Adipocyte (in vitro differentiated cells): ENCODE measurements around the gene DEDD2.

Experiments used
- DNase-seq: peaks from one replicate; pipeline ENCODE4 v3.0.0-alpha.2; 2015; ENCODE audit warnings: low read depth
- H3K27me3 ChIP-seq: replicated peaks from 2 replicates; pipeline ENCODE4 v1.7.0; 2013; ENCODE audit warnings: mild to moderate bottlenecking, low read length, moderate library complexity; ENCODE audit not compliant: control insufficient read depth, insufficient read depth
- H3K36me3 ChIP-seq: 2 replicates; pipeline ENCODE4 v1.7.0; 2013; ENCODE audit warnings: low read length, mild to moderate bottlenecking, moderate library complexity; ENCODE audit not compliant: control insufficient read depth, insufficient read depth, severe bottlenecking
- H3K4me1 ChIP-seq: 2 replicates; pipeline ENCODE4 v1.7.0; 2013; ENCODE audit warnings: mild to moderate bottlenecking, low read length, moderate library complexity; ENCODE audit not compliant: control insufficient read depth, insufficient read depth
- H3K4me3 ChIP-seq: 2 replicates; pipeline ENCODE4 v1.7.0; 2013; ENCODE audit warnings: mild to moderate bottlenecking, low read length, moderate library complexity
- H3K9ac ChIP-seq: 2 replicates; pipeline ENCODE4 v1.7.0; 2013; ENCODE audit warnings: mild to moderate bottlenecking, low read length, moderate library complexity
- H3K9me3 ChIP-seq: 2 replicates; pipeline ENCODE4 v1.7.0; 2013; ENCODE audit warnings: mild to moderate bottlenecking, low read length, moderate library complexity; ENCODE audit not compliant: control insufficient read depth

Gene DEDD2

DNA sequence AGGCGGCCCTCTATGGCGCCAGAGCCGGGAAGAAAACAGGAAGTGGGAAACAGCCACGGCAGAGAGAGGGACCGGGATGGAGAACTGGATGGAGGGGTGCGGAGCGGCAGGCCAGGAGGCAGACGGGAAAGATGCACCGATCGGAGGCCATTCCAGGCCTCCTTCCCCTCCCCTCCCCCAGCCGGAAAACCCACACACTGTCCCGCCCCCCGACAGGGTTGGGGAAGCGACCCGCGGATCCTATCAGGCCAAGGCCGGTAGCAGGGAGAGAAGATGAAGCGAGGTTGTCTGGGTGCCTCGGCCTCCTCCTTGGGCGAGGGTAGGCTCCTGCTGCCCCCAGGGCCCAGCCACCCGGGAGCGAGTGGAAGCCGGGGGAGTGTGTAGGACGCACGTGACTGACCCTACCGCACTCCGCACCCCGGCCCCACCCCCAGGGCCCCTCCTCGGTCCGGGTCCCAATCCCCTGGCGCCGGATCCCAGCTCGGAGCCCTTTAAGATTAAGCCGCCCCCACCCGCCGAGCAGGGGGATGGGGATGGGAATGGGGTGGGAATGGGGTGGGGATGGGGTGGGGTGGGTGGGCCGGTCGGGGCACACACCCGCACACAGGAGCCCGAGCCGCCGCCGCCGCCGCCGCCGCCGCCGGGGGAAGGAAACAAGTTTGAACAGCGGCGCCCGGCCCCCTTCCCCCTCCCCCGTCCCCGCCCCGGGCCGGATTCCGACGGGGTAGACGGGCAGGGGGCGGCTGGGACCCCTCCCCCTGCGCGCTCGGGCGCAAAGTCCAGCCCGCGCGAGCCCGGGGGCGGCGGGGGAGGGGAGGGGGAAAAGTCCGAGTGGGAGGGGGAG is 36.0 kb upstream of the DEDD2 start:
- Histone ChIP-seq H3K4me3 (peak overlapping the region; percentile 92), H3K9me3 (no peaks in the 10 kb centered on the region)
- peak; percentile 72 for DNase-seq

DNA sequence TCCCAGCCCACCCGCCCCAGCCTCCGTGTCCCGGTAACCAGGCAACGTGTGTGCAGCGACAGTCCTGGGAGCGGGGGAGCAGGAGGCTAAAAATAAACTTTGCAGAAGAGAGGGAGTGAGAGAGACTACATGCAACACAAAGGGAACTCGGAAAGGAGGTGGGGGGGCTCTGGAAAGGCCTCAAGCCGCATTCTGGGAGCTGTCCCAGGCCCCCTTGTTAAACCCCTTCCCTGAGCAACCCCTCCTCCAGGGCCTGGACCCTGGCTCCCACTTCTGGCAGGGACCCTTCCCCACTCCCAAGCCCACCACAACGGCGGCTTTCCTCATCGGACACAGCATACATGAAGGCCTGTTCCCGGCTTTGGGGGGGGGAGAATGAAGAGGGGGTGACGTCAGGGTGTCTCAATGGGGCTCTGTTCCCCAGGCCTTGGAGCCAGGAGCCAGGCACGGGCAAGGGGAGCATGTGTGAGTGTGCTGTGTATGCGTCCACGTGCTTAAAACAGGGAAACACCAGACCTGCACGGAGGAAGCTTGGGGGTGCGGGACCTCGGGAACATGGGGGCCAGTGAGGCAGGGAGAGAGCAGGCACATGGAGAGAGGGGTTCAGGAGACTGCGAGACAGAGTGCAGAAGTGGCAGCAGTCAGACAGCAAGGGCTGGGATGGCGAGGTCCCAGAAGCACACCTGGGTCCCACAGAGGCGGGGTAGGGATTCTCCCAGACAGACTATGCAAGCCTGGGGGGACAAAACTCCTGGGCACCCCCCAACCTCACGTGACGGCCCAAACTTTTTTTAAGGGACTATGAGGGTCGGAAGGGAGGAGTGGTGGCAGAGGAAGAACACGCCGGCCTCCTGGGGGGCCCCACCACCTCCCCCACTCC is 35.1 kb upstream of the DEDD2 start:
- Histone ChIP-seq H3K9ac (peak overlapping the region; percentile 91), H3K9me3 (no peaks in the 10 kb centered on the region), H3K27me3 (no peaks in the 10 kb centered on the region), H3K4me3 (peak overlapping the region; percentile 82), H3K4me1 (peaks cover 44% of the 10 kb centered on the region), H3K36me3 (peaks cover 7% of the 10 kb centered on the region)
- peak; percentile 62 for DNase-seq

More for the DNA sequence above, 36.0 kb upstream of the DEDD2 start:
- peak overlapping the region; percentile 95 for H3K9ac ChIP-seq
- peaks cover 44% of the 10 kb centered on the region for H3K4me1 ChIP-seq
- peaks cover 7% of the 10 kb centered on the region for H3K36me3 ChIP-seq
- H3K27me3 ChIP-seq = no peaks in the 10 kb centered on the region

DNA sequence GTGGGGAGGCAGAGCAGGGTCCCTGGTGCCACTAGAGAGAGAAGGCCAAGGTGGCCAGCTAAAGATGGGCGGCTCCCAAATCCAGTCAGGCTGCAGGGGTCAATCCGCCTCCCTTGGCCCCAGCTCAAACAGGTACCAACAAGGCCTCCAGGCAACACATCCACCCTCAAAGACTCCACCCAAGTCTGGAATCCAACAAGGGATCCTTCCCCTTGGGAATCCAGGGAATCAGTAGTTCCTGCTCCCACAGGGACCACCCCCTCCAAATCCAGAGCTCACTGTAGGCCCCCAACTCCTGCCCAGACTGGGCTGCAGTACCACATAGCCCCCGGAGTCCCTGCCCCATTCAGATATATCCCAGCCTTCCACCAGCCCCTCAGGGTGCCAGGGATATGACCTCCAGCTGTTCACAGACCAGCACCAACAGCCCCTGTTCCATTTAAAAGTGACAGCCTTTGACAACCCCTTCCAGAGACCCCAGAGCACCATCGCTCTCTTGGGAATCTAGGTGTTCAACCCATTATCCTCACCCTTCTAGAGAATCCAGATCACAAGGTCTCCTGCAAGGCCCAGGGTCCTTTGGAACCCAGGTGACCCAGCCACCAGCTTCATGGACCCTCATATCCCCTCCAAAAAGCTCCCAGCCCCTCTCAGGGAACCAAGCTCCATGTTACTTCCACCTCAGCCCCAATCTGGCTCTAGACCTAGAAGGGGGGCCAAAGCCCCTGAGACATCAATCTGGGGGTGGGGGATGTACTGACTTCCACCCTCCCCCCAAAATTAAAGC is 34.3 kb upstream of the DEDD2 start:
- Histone ChIP-seq H3K27me3 (no peaks in the 10 kb centered on the region), H3K36me3 (peaks cover 7% of the 10 kb centered on the region), H3K4me1 (peaks cover 50% of the 10 kb centered on the region), H3K4me3 (peak overlapping the region; percentile 32), H3K9me3 (no peaks in the 10 kb centered on the region), H3K9ac (peak overlapping the region; percentile 64)
- DNase-seq = no peak

DNA sequence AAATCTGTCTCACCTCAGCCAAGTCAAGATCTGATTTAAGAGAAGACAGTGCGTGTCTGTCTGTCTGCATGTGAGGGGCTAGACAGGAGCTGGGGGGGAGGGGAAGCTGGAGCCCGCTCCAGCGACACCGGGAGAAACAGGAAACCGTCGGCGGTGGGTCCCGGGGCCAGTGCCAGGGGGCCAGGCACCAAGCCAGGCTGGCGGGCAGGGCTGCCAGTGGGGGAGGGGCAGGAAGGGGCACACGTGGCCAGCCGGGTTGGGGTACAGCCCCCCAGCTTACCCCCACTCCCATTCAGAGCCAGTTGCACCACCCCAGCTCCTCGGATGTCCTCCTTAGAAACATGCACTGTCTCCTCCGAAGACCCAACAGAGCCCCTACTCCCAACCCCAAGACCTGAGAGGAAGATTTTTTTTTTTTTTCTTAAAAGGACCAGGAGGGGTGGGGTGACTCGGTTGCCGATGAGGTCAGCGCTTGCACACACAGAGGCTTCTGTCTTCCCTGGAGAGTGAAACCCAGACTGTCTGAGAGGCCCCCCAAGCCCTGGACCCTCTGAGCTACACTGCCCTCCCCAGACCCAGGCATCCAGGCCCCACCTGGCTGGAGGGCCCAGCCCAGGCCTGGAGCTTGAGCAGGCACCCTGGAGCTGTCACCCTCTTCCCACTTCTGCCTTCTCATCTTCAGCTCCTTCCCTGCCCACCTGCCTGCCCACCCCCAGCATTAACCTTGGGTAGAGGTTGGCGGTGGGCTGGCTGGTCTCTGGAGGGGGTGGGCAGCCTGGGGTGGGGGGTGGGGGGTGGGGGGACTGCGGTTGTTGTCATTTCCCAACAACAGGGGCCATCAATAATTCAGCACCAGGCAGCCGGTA is 33.4 kb upstream of the DEDD2 start:
- no peaks in the 10 kb centered on the region for H3K27me3 ChIP-seq
- H3K4me1 ChIP-seq = peaks cover 52% of the 10 kb centered on the region
- H3K36me3 ChIP-seq = peaks cover 7% of the 10 kb centered on the region
- H3K9ac ChIP-seq = peak overlapping the region; percentile 62
- peak; percentile 53 for DNase-seq
- H3K9me3 ChIP-seq = no peaks in the 10 kb centered on the region
- peak overlapping the region; percentile 66 for H3K4me3 ChIP-seq

DNA sequence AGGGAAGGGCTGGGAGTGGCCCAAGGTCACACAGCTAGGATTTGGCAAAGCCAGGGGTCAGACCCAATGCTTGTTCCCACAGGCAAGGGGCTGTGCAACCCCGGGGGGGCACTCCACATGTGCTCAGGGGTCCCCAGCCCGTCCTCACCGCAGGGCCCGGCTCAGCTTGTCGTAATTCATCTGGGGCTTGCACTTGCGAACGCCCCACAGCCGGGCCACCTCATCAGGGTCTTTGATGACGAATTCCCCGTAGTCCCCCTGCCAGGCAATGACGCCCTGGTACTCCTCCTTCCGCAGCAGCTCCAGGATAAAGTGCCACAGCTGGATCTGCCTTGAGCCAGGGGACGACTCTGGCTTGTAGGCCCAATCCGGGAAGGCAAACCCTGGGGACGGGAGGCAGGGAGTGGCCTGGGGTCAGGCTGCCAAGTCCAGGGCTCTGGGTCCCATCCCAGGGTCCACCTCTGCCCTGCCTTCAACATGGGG is 32.7 kb upstream of the DEDD2 start:
- no peaks in the 10 kb centered on the region for H3K9me3 ChIP-seq
- peaks cover 50% of the 10 kb centered on the region for H3K4me1 ChIP-seq
- peak overlapping the region; percentile 62 for H3K9ac ChIP-seq
- no peaks in the 10 kb centered on the region for H3K27me3 ChIP-seq
- peaks cover 7% of the 10 kb centered on the region for H3K36me3 ChIP-seq
- peak overlapping the region; percentile 66 for H3K4me3 ChIP-seq
- DNase-seq = no peak

DNA sequence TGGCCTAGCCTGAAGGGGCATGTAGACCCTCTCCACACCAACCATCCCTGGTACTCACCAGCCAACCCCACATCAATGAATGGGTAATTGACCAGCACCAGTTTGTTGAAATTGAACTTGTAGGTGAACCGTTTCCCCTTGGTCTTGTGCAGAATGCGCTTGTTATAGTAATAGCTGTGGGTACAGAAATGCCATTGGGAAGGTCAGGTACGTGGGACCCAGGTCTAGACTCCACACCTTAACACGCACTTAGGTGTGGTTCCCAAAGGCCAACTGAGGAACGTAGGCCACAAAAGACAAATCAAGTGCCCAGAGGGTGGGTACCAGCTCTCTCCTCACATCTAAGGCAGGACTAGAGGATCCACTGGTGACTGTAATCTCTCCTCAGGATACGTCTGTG is 32.3 kb upstream of the DEDD2 start:
- Histone ChIP-seq H3K9ac (peak overlapping the region; percentile 62), H3K4me3 (no peak overlapping the region), H3K4me1 (peaks cover 53% of the 10 kb centered on the region), H3K9me3 (no peaks in the 10 kb centered on the region), H3K27me3 (no peaks in the 10 kb centered on the region), H3K36me3 (peaks cover 7% of the 10 kb centered on the region)
- DNase-seq = no peak

DNA sequence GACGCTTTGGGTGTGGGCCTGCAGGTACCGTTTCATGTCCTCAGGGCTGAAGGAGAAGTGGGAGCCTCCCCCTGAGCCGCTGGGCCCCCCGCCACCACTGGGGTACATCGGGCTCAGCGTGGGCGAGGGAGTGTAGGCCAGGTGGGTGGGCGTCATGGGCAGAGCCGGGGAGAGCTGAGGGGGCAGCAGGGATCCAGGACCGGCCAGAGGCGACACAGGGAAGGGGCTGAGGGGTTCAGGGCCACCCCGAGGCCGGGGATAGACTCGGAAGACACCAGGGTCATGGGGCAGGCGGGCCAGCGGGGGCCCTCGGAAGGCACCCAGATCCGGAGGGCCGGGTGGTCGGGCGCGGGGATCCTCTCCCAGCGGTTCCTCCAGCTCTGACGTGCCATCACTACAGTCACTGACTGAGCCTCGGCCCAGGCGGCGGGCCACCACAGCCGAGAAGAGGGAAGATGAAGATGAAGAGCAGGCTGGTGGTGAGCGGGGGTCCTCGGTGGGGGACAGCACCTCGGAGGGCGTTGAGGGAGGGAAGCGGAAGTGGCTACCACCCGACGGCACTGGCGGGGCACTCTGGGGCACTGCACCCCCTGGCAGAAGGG is 31.8 kb upstream of the DEDD2 start:
- peaks cover 53% of the 10 kb centered on the region for H3K4me1 ChIP-seq
- DNase-seq = no peak
- H3K9ac ChIP-seq = no peak overlapping the region
- peaks cover 7% of the 10 kb centered on the region for H3K36me3 ChIP-seq
- no peaks in the 10 kb centered on the region for H3K9me3 ChIP-seq
- no peaks in the 10 kb centered on the region for H3K27me3 ChIP-seq
- no peak overlapping the region for H3K4me3 ChIP-seq

DNA sequence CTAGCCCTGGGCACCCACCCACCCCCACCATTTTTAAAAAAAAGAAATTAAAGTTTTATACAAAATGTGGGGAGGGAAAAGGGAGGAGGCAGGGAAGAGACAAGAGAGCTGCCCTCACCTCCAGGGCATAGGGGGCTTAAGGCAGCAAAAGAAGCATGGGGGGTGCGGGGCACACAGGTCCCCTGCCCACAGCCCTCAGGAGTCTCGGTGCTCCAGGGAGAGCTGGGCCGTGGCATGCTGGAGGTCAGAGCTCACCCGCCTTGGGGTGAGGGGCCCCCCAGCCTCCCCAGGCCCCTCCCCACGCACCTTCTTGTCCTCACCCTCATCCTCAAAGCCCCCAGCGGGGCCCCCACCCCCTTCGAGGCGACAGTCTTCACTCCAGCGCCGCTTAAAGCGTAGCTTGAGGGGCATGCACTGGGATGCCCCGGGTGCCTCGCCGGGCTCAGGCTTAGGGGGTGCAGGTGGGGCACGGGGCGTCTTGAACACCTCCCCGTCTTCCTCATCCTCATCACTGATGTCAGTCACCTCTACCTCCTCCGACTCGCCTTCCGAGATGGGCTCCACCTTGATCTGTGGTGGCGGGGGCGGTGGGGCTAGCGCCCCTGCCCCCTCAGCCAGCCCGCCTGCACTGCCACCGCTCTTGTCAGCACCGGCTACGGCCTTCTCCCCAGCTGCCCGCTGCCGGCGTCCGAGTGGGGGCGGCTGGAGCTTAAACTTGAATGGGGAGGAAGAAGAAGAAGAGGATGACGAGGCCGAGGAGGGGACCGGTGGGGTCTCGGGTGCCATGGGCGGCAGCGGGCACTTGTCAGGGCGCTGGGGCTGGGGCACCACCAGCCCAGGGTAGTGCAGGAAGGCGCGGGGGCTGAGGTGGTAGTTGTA is 31.0 kb upstream of the DEDD2 start:
- Histone ChIP-seq H3K27me3 (no peaks in the 10 kb centered on the region), H3K9ac (no peak overlapping the region), H3K9me3 (no peaks in the 10 kb centered on the region), H3K36me3 (peaks cover 7% of the 10 kb centered on the region), H3K4me3 (no peak overlapping the region), H3K4me1 (peaks cover 53% of the 10 kb centered on the region)
- DNase-seq = no peak

DNA sequence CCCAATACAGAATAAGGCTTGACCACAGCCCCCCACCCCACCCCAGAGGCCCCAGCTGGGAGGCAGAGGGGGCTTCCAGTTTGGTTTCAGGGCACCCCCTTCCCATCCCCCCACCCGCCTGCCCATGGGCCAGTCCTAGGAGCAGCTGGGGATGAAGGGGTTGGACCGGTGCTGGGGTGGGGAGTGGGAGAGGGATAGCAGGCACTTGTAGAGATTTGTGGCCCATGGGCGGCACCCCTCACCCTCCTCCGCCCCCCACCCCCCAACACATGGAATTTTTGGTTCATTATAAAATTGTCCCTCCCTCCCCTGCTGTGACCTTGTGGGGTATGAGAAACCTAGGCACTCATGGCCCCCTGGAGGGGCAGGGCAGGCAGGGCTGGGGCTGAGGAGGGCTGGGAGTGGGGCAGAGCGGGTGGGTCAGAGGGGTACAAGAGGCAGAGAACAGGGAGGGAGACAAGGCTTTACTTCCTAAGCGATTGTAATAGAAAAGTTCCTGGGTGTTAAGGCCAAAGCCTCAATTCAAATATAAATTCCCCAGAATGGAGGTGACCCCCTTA is 30.2 kb upstream of the DEDD2 start:
- Histone ChIP-seq H3K4me1 (peaks cover 50% of the 10 kb centered on the region), H3K4me3 (no peak overlapping the region), H3K27me3 (no peaks in the 10 kb centered on the region), H3K9me3 (no peaks in the 10 kb centered on the region), H3K9ac (no peak overlapping the region), H3K36me3 (peaks cover 7% of the 10 kb centered on the region)
- no peak for DNase-seq
